Naive B cell (primary cell): ENCODE measurements around the gene HBA1. TPM values are rescaled to one million over a fixed set of nuclear protein-coding genes. Genes with fewer than 3 reads are reported as not detected.
"Not testable (repeated sequence)": the region's sequence is repeated elsewhere in the genome, so short reads cannot be mapped to it uniquely, and the experiment has no call there.

Experiments used
- ATAC-seq, 2 donors: fragments of 150-1000 bp; cut with Tn5 transposase; 2 replicates each; pipeline ENCODE4 v1.10.0; 2021; ENCODE audit warnings: low read depth in 2 of 2, mild to moderate bottlenecking in 2 of 2, moderate library complexity in 2 of 2
- DNase-seq: peaks from one replicate; pipeline ENCODE4 v3.0.0; 2022
- H3K27ac Mint-ChIP-seq, 6 donors: one replicate each; pipeline ENCODE4 v1.8.0; 2020 to 2022; ENCODE audit warnings: mild to moderate bottlenecking in 6 of 6, mixed read lengths in 6 of 6, moderate library complexity in 5 of 6, inconsistent platforms in 2 of 6
- H3K27me3 Mint-ChIP-seq, 3 donors: one replicate each; pipeline ENCODE4 v1.8.0; 2021 to 2022; ENCODE audit warnings: mixed read lengths in 3 of 3, mild to moderate bottlenecking in 1 of 3
- H3K36me3 Mint-ChIP-seq, 2 donors: one replicate each; pipeline ENCODE4 v1.8.0; 2020 to 2022; ENCODE audit warnings: mixed read lengths in 2 of 2, inconsistent platforms in 1 of 2, mild to moderate bottlenecking in 1 of 2
- H3K4me1 Mint-ChIP-seq, 3 donors: one replicate each; pipeline ENCODE4 v1.8.0; 2020 to 2022; ENCODE audit warnings: mixed read lengths in 3 of 3, inconsistent platforms in 1 of 3, mild to moderate bottlenecking in 1 of 3, moderate library complexity in 1 of 3
- H3K4me3 Mint-ChIP-seq, 8 donors: one replicate each; pipeline ENCODE4 v1.8.0; 2020 to 2022; ENCODE audit warnings: mild to moderate bottlenecking in 8 of 8, mixed read lengths in 8 of 8, moderate library complexity in 8 of 8, inconsistent platforms in 2 of 8
- H3K9me3 Mint-ChIP-seq, 7 donors: one replicate each; pipeline ENCODE4 v1.8.0; 2020 to 2022; ENCODE audit warnings: mixed read lengths in 7 of 7, mild to moderate bottlenecking in 5 of 7, inconsistent platforms in 2 of 7, moderate library complexity in 1 of 7
- polyA plus RNA-seq, 6 donors: library from polyadenylated mRNA; unstranded; fragments of 300-500 nt; fragmentation: Illumina TruSeq; gene quantifications; one replicate each; pipeline ENCODE4 v1.2.3, GENCODE V29; 2021; ENCODE audit warnings: low read depth in 6 of 6

The HBA1 gene
- polyA plus RNA-seq, 6 donors from 2014 or later, result 42.8 to 256 (median 100) TPM

DNA sequence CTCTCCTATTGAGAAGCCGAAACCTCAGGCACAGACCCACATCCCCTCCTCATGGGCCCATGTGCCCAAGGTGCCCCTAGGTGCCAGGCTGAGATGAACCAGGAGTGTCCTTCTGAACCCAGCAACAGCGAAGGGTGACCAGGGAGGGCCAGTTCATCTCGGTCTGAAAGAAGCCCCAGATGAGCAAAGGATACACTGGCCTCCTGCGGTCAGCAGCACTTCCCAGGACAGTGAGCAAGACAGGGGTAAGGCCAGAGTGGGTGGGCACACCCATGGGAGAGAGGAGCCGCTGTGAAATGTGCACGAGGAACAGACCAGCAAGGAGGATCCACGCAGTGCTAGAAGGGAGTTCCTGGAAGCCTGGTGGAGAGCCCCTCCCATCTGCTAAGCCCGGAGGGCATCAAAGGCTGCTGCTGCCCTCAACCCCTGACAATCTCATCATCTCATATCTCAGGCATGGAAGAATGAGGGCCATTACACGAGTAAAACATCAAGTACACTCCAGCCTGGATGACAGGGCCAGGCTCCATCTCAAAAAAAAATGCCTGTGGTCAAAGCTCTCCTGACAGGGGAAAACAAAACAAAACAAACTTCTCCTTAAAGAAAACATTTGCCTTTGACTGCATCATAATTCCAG is 27.3 kb upstream of the HBA1 start:
- H3K4me1 Mint-ChIP-seq, result peaks cover 0 to 2% (median under 1%) of the 10 kb centered on the region in 3 donors
- H3K27me3 Mint-ChIP-seq, result peaks cover 18 to 65% (median 28%) of the 10 kb centered on the region in 3 donors
- H3K9me3 Mint-ChIP-seq, result no peaks in the 10 kb centered on the region
- ATAC-seq, result no peak
- DNase-seq, result no peak
- no peak overlapping the region for H3K27ac Mint-ChIP-seq
- no peak overlapping the region for H3K4me3 Mint-ChIP-seq
- peaks cover 0 to 4% of the 10 kb centered on the region in 2 donors for H3K36me3 Mint-ChIP-seq

DNA sequence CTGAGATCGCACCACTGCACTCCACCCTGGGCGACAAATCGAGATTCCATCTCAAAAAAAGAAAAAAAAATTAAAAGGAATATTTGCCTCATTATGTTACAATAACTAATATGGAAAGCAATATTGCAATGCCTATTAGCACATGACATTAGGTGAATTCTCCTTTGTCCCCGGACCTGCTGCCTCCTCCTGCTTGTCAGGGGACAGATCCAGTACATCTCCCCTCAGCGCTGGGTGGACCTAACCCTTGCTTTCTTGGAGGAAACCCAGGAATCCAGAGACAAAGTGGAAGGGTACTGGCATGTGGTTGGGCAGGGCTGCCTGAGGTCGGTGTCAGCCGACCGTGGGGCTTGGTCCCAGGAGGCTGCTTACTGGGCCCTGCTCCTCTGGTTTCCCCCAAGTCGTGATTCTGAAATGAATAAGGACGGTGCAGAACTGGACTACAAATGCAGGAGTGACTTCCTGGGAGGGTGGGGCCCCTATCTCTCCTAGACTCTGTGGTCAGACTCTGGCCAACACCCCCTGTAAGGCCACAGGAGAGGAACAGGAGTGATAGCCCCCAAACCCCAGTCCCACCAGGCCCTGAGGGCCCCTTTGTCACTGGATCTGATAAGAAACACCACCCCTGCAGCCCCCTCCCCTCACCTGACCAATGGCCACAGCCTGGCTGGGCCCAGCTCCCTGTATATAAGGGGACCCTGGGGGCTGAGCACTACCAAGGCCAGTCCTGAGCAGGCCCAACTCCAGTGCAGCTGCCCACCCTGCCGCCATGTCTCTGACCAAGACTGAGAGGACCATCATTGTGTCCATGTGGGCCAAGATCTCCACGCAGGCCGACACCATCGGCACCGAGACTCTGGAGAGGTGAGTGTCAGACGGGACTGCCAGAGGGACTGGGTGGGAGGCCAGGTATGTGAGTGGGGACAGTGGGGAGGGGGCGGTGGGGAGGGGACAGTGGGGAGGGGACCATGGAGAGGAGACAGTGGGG is 24.0 kb upstream of the HBA1 start, which contains the start of gene HBZ:
Gene HBZ (plus strand): TSS at position 504 of the 988 bp plus-strand sequence. CDS start 266 bp downstream, at position 770.
- DNase-seq (no peak), ATAC-seq (no peak)
- peaks cover 30 to 59% (median 32%) of the 10 kb centered on the region in 3 donors for H3K27me3 Mint-ChIP-seq
- peaks cover 5 to 10% (median 9%) of the 10 kb centered on the region in 3 donors for H3K4me1 Mint-ChIP-seq
- peaks cover 0 to 5% (median 0%) of the 10 kb centered on the region in 7 donors for H3K9me3 Mint-ChIP-seq
- peak within 1 kb of the TSS in 6 of 8 donors; percentile 39 to 75 (median 43) for H3K4me3 Mint-ChIP-seq
- peaks cover 0 to 4% of the 10 kb centered on the region in 2 donors for H3K36me3 Mint-ChIP-seq
- peak within 1 kb of the TSS in 2 of 6 donors; percentile 36 to 54 for H3K27ac Mint-ChIP-seq

DNA sequence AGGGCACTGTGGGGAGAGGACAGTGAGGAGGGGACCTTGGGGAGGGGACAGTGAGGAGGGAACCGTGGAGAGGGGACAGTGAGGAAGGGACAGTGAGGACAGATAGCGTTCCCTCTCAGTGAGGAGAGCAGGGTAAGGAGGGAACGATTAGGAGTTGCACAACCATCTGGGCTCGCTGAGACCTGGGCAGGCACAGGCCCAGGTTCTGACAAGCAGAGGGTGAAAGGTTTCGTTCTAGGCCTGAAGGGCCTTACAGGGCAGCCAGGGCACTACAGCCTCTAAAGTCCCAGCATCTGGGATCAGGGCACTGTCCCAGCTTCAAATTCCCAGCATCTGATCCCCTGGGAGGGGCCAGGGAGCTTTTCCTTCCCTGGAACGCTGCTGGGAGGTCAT is 23.4 kb upstream of the HBA1 start:
- Mint-ChIP-seq H3K27me3 (peaks cover 36 to 62% (median 37%) of the 10 kb centered on the region in 3 donors), H3K4me3 (peak overlapping the region in 3 of 8 donors; percentile 39 to 75 (median 59))
- DNase-seq, H3K27ac Mint-ChIP-seq, ATAC-seq, H3K4me1 Mint-ChIP-seq, H3K36me3 Mint-ChIP-seq, H3K9me3 Mint-ChIP-seq: not testable (repeated sequence)

DNA sequence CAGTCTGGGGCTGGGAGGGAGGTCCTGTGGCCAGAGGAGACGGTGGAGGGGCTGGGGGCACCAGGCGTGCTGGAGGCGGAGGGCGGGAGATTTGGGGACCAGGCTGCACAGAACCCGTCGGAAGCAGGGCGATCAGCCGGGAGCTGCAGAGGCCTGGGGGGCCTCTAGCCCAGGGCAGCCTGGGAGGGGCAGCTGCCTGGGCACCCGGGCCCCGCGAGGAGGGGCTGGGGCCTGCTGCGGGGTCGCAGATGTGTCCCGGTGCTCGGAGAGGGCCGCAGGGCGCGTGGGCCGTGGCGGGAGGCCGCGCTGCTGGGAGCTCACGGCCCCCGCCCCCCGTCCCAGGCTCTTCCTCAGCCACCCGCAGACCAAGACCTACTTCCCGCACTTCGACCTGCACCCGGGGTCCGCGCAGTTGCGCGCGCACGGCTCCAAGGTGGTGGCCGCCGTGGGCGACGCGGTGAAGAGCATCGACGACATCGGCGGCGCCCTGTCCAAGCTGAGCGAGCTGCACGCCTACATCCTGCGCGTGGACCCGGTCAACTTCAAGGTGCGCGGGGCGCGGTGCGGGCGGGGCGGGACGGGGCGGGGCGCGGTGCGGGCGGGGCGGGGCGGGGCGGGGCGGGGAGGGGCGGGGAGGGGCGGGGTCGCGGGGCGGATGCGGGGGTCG is 22.8 kb upstream of the HBA1 start:
- H3K4me3 Mint-ChIP-seq, result peak overlapping the region in 1 of 8 donors; percentile 67

DNA sequence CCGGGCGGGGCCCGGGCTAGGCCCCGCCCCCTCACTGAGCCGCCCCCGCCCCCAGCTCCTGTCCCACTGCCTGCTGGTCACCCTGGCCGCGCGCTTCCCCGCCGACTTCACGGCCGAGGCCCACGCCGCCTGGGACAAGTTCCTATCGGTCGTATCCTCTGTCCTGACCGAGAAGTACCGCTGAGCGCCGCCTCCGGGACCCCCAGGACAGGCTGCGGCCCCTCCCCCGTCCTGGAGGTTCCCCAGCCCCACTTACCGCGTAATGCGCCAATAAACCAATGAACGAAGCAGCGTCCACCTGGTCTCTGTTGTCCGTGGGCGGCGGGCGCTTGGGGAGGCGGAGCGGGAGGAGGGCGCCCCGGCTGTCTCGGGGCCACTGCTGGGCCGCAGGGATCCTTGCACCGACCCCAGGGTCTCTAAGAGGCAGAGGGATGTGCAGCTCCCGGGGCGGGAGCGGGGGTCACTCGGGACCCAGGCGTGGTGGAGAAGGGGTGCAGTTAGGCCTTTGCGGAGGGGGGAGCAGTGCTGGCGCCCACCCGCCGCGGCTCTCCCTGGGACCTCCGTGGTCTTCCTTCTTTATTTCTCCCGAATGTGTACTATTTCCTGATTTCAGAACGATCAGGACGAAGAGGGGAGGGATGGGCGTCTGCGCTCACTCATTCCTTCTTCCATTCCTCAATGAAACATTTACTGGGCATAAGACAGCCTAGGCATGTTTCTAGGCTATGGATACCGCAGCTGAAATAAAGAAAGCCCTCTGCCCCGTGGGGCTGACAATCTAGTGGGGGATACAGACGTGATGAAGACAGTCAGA is 22.1 kb upstream of the HBA1 start:
- H3K4me3 Mint-ChIP-seq, result peak overlapping the region; percentile 19 to 86 (median 85)

More for the DNA sequence above, 22.8 kb upstream of the HBA1 start:
- peaks cover 36 to 61% (median 39%) of the 10 kb centered on the region in 3 donors for H3K27me3 Mint-ChIP-seq
- peak; percentile 20 to 33 for ATAC-seq
- H3K4me1 Mint-ChIP-seq, H3K27ac Mint-ChIP-seq, H3K9me3 Mint-ChIP-seq, H3K36me3 Mint-ChIP-seq, DNase-seq: not testable (repeated sequence)

DNA sequence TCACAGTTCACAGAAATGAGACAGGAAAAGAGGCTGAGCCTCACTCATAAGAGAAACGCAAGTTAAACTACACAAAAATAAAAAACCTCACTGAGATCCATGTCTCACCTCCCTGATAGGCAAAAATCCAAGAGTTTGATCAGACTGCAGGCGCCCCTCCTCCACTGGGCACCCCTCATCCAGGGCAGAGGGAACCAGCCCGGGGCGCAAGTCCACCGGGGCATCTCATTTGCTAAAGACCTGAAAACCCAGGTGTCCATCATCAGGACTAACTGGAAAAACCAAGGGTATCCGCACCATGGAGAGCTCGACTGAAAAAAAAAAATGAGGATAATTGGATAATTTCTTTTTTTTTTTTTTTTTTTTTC is 21.5 kb upstream of the HBA1 start:
- H3K36me3 Mint-ChIP-seq, result peaks cover 0 to 4% of the 10 kb centered on the region in 2 donors

More for the DNA sequence above, 22.1 kb upstream of the HBA1 start:
- Mint-ChIP-seq H3K36me3 (peaks cover 0 to 4% of the 10 kb centered on the region in 2 donors), H3K4me1 (peaks cover 5 to 10% (median 9%) of the 10 kb centered on the region in 3 donors), H3K27me3 (peaks cover 37 to 61% (median 40%) of the 10 kb centered on the region in 3 donors), H3K27ac (peak overlapping the region in 2 of 6 donors; percentile 58 to 93), H3K9me3 (peaks cover 0 to 5% (median 0%) of the 10 kb centered on the region in 7 donors)
- peak; percentile 38 for DNase-seq
- peak; percentile 65 to 73 for ATAC-seq

DNA sequence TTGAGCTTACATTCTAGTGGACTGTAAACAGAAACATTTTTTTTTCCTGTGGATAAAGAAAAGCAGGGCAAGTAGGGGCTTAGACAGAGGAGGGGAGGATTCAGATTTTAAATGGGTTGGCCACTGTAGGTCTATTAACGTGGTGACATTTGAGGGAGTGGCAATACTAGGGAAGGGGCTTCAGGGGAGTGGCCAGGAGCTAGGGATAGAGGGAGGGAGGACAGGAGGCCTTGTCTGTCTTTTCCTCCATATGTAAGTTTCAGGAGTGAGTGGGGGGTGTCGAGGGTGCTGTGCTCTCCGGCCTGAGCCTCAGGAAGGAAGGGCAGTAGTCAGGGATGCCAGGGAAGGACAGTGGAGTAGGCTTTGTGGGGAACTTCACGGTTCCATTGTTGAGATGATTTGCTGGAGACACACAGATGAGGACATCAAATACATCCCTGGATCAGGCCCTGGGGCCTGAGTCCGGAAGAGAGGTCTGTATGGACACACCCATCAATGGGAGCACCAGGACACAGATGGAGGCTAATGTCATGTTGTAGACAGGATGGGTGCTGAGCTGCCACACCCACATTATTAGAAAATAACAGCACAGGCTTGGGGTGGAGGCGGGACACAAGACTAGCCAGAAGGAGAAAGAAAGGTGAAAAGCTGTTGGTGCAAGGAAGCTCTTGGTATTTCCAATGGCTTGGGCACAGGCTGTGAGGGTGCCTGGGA is 17.2 kb upstream of the HBA1 start:
- no peak for DNase-seq
- peak overlapping the region in 1 of 6 donors; percentile 34 for H3K27ac Mint-ChIP-seq
- H3K9me3 Mint-ChIP-seq, result peaks cover 0 to 5% (median 0%) of the 10 kb centered on the region in 7 donors
- ATAC-seq, result no peak
- peaks cover 39 to 61% (median 57%) of the 10 kb centered on the region in 3 donors for H3K27me3 Mint-ChIP-seq
- H3K4me1 Mint-ChIP-seq, result peaks cover 5 to 8% (median 6%) of the 10 kb centered on the region in 3 donors
- H3K36me3 Mint-ChIP-seq, result peaks cover 0 to 4% of the 10 kb centered on the region in 2 donors
- no peak overlapping the region for H3K4me3 Mint-ChIP-seq

More for the DNA sequence above, 21.5 kb upstream of the HBA1 start:
- no peak for ATAC-seq
- Mint-ChIP-seq H3K27ac (peak overlapping the region in 1 of 6 donors; percentile 93), H3K4me3 (peak overlapping the region; percentile 19 to 86 (median 85)), H3K9me3 (peaks cover 0 to 5% (median 0%) of the 10 kb centered on the region in 7 donors), H3K4me1 (peaks cover 5 to 10% (median 9%) of the 10 kb centered on the region in 3 donors), H3K27me3 (peaks cover 37 to 60% (median 44%) of the 10 kb centered on the region in 3 donors)
- DNase-seq, result no peak

DNA sequence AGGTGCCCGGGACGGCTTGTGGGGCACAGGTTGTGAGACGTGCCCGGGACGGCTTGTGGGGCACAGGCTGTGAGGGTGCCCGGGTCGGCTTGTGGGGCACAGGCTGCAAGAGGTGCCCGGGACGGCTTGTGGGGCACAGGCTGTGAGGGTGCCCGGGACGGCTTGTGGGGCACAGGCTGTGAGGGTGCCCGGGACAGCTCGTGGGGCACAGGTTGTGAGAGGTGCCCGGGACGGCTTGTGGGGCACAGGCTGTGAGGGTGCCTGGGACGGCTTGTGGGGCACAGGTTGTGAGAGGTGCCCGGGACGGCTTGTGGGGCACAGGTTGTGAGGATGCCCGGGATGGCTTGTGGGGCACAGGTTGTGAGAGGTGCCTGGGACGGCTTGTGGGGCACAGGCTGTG is 16.2 kb upstream of the HBA1 start:
- not testable (repeated sequence) for H3K9me3 Mint-ChIP-seq, ATAC-seq, H3K4me1 Mint-ChIP-seq, H3K4me3 Mint-ChIP-seq, DNase-seq, H3K27ac Mint-ChIP-seq, H3K36me3 Mint-ChIP-seq
- H3K27me3 Mint-ChIP-seq, result peaks cover 33 to 56% (median 50%) of the 10 kb centered on the region in 3 donors

DNA sequence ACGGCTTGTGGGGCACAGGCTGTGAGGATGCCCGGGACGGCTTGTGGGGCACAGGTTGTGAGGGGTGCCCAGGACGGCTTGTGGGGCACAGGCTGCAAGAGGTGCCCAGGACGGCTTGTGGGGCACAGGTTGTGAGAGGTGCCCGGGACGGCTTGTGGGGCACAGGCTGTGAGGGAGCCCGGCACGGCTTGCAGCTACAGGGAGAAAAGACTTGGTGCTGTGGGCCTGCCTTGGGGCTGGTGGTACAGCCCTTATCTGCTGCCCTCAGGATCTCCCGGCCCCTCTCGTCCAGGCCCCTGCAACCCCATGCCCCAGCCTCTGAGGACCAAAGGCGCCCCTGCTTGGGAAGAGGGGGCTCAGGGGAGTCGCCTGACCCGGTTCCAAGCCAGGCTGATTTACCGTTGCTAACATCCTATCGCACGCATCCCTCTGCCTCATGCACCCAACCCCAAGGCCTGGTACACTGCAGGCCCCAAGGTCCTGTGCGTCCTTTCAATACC is 15.7 kb upstream of the HBA1 start:
- Mint-ChIP-seq H3K9me3 (no peaks in the 10 kb centered on the region), H3K27ac (no peak overlapping the region), H3K27me3 (peaks cover 32 to 55% (median 51%) of the 10 kb centered on the region in 3 donors), H3K4me3 (no peak overlapping the region), H3K36me3 (no peaks in the 10 kb centered on the region), H3K4me1 (peaks cover 0 to 8% (median 2%) of the 10 kb centered on the region in 3 donors)
- no peak for ATAC-seq
- no peak for DNase-seq

DNA sequence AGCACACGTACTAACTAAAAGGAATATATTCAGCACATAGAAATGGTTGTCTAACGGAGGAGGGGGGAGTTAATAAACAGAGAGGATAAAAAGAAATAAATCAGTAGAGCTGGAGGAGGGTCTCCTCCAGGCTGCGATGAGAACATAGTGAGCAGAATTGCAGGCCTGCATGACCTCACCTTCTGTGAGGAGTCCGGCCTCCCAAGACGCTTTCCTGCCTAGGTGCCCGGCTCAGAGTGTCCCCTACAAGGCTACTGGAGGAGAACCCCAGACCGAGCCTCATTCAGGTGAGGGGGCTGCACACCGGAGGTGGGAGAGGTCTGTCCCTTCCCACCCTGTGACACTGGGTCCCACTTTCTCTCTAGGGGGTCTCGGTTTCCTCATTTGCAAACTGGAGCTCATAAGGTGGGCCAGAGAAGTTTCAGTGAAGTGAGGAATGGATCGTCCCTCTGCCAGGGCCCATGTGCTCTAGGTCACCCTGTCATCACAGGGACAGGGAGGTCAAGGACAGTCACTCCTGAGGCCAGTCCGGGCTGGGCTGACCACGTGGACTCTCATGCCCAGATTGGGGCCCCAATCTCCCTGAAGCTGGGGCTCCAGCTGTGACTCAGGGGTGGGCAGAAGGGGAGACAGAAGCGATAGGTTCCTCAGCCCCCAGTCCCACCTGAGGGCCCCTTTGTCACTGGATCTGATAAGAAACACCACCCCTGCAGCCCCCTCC is 14.0 kb upstream of the HBA1 start:
- Mint-ChIP-seq H3K4me3 (peak overlapping the region in 2 of 8 donors; percentile 8 to 25), H3K27ac (peak overlapping the region in 1 of 6 donors; percentile 58), H3K4me1 (peaks cover 0 to 10% (median 5%) of the 10 kb centered on the region in 3 donors), H3K9me3 (no peaks in the 10 kb centered on the region), H3K36me3 (no peaks in the 10 kb centered on the region), H3K27me3 (peaks cover 35 to 60% (median 56%) of the 10 kb centered on the region in 3 donors)
- DNase-seq (no peak), ATAC-seq (no peak)

DNA sequence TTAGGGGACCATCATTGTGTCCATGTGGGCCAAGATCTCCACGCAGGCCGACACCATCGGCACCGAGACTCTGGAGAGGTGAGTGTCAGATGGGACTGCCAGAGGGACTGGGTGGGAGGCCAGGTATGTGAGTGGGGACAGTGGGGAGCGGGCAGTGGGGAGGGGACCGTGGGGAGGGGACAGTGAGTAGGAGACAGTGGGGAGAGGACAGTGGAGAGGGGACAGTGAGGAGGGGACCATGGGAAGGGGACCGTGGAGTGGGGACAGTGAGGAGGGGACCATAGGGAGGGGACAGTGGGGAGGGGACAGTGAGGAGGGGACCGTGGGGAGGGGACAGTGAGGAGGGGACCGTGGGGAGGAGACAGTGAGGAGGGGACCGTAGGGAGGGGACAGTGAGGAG is 13.3 kb upstream of the HBA1 start:
- not testable (repeated sequence) for DNase-seq, H3K9me3 Mint-ChIP-seq, H3K36me3 Mint-ChIP-seq, ATAC-seq, H3K27ac Mint-ChIP-seq
- peaks cover 0 to 10% (median 5%) of the 10 kb centered on the region in 3 donors for H3K4me1 Mint-ChIP-seq
- H3K27me3 Mint-ChIP-seq, result peaks cover 34 to 62% (median 51%) of the 10 kb centered on the region in 3 donors
- peak overlapping the region in 1 of 8 donors; percentile 25 for H3K4me3 Mint-ChIP-seq
